GF-D8 (cell line): ENCODE measurements around the gene TRRAP.
"Not testable (repeated sequence)": the region's sequence is repeated elsewhere in the genome, so short reads cannot be mapped to it uniquely, and the experiment has no call there.

Experiments used
- DNase-seq: peaks from one replicate; lab custom pipeline; 2025; lab: John Stamatoyannopoulos, UW

The TRRAP gene

GRCh38 chr7:99030457-99030856, 152.1 kb downstream of the TRRAP start:
- DNase-seq = no peak

GRCh38 chr7:99030951-99031350, 152.6 kb downstream of the TRRAP start:
- DNase-seq = no peak

GRCh38 chr7:99031496-99031895, 153.2 kb downstream of the TRRAP start:
- DNase-seq = no peak

DNA sequence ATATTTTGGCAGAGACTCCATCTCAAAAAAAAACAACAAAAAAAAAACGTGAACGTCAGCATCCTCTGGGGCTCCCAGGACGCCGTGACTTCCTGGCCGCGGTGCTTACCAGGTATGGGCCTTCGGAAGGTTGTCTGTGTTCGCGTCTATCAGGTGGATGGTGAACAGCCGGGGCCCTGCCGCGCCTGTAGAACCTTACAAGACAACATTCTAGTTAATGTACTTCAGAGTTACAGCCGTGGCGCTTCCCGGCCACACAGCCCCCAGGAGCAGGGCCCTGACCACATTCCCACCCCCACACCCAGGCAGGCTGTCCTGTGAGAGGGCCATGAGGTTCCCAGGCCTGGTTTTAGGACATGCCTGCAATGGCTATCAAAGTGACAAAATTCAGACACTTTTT, 154.6 kb downstream of the TRRAP start:
- no peak for DNase-seq

DNA sequence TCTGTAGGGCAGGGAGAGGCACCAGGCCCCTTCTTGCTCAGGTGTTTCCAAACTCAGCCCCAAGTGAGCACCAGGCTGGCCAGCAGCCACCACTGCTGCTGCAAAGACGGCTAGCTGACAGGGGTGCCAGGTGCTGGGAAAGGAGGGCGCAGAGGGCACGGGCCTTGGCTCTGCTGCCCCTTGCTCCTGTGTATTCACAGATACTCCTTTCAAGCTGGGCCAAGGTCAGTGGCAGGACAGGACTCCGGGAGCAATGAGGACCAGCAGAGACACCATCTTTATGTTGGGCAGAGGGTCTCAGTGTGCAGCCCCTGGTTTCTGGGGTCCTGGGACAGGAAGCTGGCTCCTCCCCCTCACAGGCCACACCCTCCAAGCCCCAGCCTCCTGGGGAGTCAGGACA, 155.4 kb downstream of the TRRAP start:
- no peak for DNase-seq

GRCh38 chr7:99034932-99035722, 156.8 kb downstream of the TRRAP start:
- DNase-seq = no peak

DNA sequence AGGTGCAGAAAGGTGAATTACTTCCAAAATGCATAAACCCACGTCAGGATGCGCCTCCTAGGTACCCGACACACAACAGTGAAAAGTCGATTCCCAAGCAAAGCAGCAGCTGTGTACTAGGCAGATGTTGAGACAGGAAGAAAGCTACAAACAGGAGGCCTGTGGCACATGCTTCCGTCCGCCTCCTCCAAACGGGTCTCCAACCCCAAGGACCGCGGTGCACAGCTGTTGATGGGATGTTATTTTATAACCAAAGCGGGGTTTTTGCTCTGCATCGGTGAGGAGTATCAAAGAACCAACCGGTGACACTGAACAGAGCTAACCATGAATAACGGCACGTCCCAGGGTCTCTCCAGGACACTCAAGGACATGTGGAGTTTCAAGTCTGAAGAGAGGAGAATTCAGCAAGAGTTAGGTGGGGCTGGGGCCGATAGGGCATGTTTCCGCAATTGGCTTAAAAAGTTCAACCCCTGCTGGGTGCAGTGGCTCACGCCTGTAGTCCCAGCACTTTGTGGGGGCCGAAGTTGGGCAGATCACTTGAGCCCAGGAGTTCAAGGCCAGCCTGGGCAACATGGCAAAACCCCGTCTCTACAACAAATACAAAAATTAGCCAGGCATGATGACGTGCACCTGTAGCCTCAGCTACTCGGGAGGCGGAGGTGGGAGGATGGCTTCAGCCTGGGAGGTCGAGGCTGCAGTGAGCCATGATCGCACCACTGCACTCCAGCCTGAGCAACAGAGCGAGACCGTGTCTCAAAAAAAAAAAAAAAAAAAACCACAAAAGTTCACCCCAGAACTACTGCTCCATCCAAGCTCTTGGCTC, 157.6 kb downstream of the TRRAP start:
- DNase-seq = no peak

- no peak for DNase-seq
These were observed 158.3 kb downstream of the TRRAP start for GRCh38 chr7:99036546-99037111.

DNA sequence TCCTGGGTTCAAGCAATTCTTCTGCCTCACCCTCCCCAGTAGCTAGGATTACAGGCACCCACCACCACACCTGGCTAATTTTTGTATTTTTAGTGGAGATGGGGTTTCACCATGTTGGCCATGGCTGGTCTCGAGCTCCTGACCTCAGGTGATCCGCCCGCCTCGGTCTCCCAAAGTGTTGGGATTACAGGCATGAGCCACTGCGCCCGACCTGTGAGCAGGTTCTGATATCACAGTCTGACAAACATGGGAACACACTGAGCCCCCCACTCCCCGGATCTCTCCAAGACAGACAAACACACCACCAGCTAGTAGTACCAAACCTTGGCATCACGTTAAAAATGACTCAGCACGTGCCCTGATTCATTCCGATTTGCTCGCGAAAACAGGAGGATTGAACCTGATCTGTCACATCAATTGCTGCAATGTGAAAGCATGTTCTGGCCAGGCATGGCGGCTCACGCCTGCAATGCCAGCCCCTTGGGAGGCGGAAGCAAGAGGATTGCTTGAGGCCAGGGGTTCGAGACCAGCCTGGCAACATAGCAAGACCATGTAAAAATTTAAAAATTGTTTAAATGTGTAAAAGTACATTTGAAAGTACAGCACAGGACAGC, 159.1 kb downstream of the TRRAP start:
- DNase-seq = no peak

DNA sequence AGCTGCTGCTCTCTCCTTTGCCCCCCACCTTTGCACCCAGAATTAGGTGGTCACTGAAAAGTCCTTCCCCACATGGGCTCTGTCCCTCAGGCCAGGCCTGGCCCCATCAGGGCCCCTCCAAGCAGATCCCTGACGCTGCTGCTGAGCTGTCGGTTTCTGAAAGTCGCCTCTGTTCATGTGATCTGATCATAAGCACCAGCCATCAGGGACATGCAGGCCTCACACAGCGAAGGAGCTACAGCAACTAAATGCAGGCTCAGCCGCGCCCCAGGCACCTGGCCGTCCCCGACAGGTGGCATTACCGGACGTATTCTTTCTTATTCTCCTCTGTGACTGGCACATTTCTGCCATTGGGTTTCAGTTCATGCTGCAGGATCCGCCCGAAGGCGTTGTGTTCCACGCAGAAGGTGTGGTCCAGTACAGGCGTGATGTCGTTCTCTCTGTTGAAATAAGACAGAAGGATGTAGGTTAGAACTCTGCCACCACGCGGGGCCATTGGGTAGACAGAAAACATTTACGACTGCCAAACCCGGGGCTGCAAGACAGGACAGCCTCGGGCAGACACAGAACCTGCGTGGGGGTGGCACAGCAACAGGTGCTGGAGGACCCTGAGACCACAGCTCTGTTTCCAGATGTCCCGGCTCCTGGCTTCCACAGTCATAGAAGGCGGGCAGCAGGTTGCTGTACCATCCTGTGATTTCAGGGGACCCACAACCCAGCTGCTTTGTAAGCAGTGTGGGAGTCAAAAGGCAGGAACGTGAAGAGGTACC, 159.9 kb downstream of the TRRAP start:
- DNase-seq = no peak

DNA sequence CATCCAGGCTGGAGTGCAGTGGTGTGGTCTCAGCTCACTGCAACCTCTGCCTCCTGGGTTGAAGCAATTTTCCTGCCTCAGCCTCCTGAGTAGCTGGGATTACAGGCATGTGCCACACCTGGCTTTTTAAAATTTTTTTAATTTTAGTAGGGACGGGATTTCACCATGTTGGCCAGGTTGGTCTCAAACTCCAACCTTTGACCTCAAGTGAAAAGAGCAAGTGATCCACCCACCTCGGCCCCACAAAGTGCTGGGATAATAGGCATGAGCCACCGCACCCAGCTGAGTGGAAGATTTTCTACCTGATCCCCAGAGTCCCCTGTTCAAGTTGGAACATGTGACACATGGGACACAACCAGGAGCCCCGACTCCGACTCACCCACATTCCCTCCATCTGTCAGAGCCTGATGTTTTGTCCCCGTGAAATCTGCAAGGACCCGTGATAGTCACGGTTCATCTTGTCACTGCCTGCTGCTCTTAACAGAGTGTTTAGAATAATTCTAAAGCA, 161.1 kb downstream of the TRRAP start:
- DNase-seq = no peak

GRCh38 chr7:99040104-99040958, 162.0 kb downstream of the TRRAP start:
- DNase-seq = no peak

DNA sequence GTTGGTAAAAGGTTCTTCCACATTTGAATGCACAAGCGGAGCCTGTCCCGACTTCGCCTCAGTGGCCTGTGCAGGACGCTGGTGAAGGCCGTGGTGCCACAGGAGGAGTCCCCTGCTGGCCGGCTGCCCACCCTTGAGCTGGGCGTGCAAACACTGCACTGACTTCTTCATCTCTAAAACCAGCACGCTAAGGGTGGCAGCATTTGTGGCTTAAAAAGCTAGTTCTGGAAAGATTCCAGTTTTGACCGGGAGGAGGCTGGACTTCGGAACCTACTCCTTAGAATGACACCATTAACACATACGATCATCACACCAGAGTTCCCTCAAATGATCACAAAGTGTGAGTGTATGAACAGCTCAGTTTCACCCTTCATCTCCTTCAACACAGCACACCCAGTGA, 163.2 kb downstream of the TRRAP start:
- DNase-seq = no peak

- no peak for DNase-seq
These were observed 164.6 kb downstream of the TRRAP start for GRCh38 chr7:99042957-99043356.

GRCh38 chr7:99044858-99045257, 166.5 kb downstream of the TRRAP start:
- DNase-seq = not testable (repeated sequence)

- DNase-seq = not testable (repeated sequence)
These were observed 167.9 kb downstream of the TRRAP start for GRCh38 chr7:99046262-99046661.

- DNase-seq = no peak
These were observed 168.4 kb downstream of the TRRAP start for GRCh38 chr7:99046722-99047121.

GRCh38 chr7:99047526-99048077, 169.3 kb downstream of the TRRAP start:
- DNase-seq = no peak

- no peak for DNase-seq
These were observed 172.6 kb downstream of the TRRAP start for GRCh38 chr7:99050971-99051370.

DNA sequence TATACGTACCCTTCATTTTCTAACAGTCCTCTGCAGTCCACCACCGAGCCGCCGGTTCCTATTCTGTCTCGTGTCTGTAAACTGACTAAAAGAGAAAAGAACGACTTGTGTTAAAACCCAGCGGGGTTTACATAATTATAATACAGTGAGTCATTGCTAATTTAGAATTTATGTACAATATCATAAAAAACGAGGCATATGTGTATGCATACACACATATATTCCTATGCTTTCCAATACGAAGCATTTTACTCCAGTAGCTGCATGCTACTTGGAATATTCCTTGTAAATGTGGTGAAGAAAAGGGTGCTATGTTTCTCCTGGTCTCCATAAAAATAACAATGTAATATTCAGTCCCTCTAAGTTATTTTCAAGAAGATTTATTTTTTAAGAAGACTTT, 176.4 kb downstream of the TRRAP start:
- no peak for DNase-seq
